Measurements from ENCODE around the gene ENOX1.
A peak's percentile ranks its signal among the peaks of the same experiment; 100 is the strongest.

Gene ENOX1

DNA sequence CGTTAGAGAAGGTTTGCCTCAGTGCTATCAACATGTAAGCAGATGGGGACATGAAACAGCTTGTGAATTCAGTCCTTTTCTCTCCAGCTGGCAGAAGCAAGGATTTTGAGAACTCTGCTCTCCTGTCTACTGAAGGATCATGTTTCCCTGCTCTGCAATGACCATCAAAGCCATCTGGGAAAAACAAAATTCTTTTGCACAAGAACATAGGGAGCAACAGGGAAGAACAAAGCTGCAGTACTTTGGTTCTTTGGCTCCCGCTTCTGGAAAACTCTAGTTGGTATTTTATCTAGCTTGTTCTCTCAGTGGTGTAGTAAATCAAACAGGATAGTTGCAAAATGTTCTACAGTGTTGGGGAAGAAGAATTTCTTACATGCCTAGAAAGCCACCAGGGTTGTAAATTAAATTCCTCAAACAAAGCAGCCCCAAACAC lies 270.4 kb downstream of the ENOX1 start:
- H3K4me3 ChIP-seq (ENCODE audit: extremely low read depth, insufficient read depth, low read length, poor library complexity, severe bottlenecking) = no peak overlapping the region
- WGBS, 2 experiments (ENCODE audit: insufficient coverage in 2 of 2) = 83 to 86% methylated on average over 2 of the region's 2 CpGs
- H3K27ac ChIP-seq (ENCODE audit: low read depth, low read length, severe bottlenecking) = peak overlapping the region; percentile 71
- H3K9me3 ChIP-seq (ENCODE audit: control insufficient read depth, low read length) = no peaks in the 10 kb centered on the region
- H3K36me3 ChIP-seq (ENCODE audit: control insufficient read depth, insufficient read depth, low read length) = no peaks in the 10 kb centered on the region
- H3K4me1 ChIP-seq (ENCODE audit: control insufficient read depth, insufficient read depth, low read length, poor library complexity, severe bottlenecking) = no peaks in the 10 kb centered on the region

DNA sequence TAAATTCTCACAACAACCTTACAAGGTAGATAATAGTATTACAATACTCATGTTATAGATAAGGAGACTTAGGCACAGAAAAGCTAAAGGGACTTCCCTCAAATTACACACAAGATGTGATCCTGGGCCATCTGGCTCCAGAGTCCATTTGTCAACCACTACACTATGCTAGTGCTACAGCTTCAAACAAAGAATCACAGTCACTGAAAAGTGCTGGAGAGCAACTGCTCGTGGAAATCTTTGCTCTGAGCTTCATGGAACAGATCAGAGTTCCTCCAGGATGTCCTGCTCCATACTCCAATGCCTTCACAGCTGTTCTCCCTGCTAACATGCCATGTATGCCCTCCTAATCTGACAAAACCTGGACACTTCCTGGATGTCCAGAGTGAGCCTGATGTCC lies 271.2 kb downstream of the ENOX1 start:
- Histone ChIP-seq H3K9me3 (ENCODE audit: control insufficient read depth, low read length) (no peaks in the 10 kb centered on the region), H3K4me1 (ENCODE audit: control insufficient read depth, insufficient read depth, low read length, poor library complexity, severe bottlenecking) (no peaks in the 10 kb centered on the region), H3K27ac (ENCODE audit: low read depth, low read length, severe bottlenecking) (no peak overlapping the region), H3K36me3 (ENCODE audit: control insufficient read depth, insufficient read depth, low read length) (no peaks in the 10 kb centered on the region), H3K4me3 (ENCODE audit: extremely low read depth, insufficient read depth, low read length, poor library complexity, severe bottlenecking) (no peak overlapping the region)
- 88% methylated on average over 1 of the region's 1 CpG for WGBS, 2 experiments (ENCODE audit: insufficient coverage in 2 of 2)

DNA sequence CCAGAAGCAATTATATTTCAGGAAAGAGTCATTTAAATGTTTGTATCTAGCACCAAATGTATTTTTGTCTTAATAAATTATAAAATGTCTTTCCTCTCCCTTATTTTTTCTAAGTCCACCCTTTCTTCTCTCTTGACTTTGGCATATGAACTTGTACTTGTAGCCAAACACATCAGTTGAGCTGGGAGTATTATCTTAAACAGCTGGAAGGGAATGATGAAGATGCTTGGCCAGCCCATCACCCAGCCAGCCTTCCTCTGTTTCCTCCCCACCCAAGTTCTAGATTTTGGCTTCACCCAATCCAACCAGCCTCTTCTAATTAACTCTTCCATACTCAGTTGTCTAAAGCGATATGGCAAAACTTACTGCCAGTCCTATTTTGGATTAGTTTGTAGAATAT lies 272.5 kb downstream of the ENOX1 start:
- Histone ChIP-seq H3K4me1 (ENCODE audit: control insufficient read depth, insufficient read depth, low read length, poor library complexity, severe bottlenecking) (no peaks in the 10 kb centered on the region), H3K4me3 (ENCODE audit: extremely low read depth, insufficient read depth, low read length, poor library complexity, severe bottlenecking) (no peak overlapping the region), H3K36me3 (ENCODE audit: control insufficient read depth, insufficient read depth, low read length) (no peaks in the 10 kb centered on the region), H3K9me3 (ENCODE audit: control insufficient read depth, low read length) (no peaks in the 10 kb centered on the region), H3K27ac (ENCODE audit: low read depth, low read length, severe bottlenecking) (no peak overlapping the region)
- no CpG with 5 or more reads among the region's 1 CpG for whole genome bisulfite sequencing, 2 experiments (ENCODE audit: insufficient coverage in 2 of 2)

DNA sequence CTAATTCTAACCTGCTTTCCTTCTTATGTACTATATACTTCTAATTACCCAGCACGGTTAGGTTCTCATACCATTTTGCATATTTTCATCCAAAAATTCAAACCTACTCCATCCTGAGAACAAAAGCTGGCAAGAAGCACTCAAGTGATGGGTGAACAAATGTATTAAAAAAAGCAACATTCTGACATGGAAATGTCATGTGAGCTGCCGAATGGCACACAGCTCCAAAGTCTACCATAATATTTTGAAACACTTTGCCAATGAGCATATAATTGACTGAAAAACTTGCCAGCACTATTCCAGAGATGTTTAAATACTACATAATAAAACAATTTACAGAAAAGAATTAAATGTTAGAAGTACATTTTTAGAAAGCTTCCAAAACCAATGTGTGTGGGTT lies 274.6 kb downstream of the ENOX1 start:
- Histone ChIP-seq H3K27ac (ENCODE audit: low read depth, low read length, severe bottlenecking) (no peak overlapping the region), H3K4me1 (ENCODE audit: control insufficient read depth, insufficient read depth, low read length, poor library complexity, severe bottlenecking) (no peaks in the 10 kb centered on the region), H3K4me3 (ENCODE audit: extremely low read depth, insufficient read depth, low read length, poor library complexity, severe bottlenecking) (no peak overlapping the region), H3K9me3 (ENCODE audit: control insufficient read depth, low read length) (no peaks in the 10 kb centered on the region), H3K36me3 (ENCODE audit: control insufficient read depth, insufficient read depth, low read length) (no peaks in the 10 kb centered on the region)
- no CpG with 5 or more reads among the region's 2 CpGs for WGBS, 2 experiments (ENCODE audit: insufficient coverage in 2 of 2)

DNA sequence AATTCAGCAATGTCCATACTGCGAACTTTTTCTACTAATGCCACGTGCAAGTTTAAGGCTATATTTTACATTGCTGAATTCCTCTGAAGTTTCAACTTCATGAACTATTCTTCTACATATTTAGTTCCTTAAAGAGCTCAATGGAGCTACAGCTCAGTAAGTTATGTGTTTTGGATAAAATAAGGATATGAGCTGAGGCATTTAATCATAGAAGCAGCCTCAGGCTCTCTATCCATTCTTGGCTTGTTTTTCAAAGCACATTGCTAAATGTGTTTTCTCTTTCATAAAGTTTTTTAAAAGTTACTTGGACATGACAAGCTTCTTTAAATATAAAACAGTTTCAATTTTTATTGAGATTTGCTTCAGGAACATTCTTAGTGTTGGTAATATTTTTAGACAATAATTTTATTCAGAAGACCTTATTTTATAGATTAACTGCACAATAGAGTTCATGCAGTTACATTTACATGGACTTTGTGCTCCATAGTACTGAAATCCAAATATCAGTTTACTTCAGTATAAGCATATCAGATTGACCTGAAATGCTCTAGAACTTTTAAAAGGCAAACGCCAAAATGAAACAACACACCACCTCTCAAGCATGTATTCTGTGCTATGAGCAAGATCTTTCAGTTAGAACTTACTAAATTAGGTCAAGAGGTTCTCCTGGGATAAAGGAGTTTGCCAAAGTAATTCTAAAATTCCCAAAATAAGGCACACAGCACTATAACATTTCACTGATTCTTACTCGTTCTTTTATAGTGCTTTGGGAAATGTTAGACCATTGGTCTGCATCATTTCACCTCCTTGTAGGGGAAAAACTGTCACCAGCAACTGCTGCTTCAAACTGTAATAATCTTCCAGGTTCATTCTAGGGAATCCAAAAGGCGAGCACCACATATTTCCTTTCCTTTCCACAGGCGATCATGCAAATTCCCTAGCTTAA lies 275.5 kb downstream of the ENOX1 start:
- Histone ChIP-seq H3K4me1 (ENCODE audit: control insufficient read depth, insufficient read depth, low read length, poor library complexity, severe bottlenecking) (no peaks in the 10 kb centered on the region), H3K9me3 (ENCODE audit: control insufficient read depth, low read length) (no peaks in the 10 kb centered on the region), H3K36me3 (ENCODE audit: control insufficient read depth, insufficient read depth, low read length) (no peaks in the 10 kb centered on the region), H3K4me3 (ENCODE audit: extremely low read depth, insufficient read depth, low read length, poor library complexity, severe bottlenecking) (no peak overlapping the region), H3K27ac (ENCODE audit: low read depth, low read length, severe bottlenecking) (no peak overlapping the region)
- 92 to 100% methylated on average over 2 to 3 of the region's 6 CpGs for WGBS, 2 experiments (ENCODE audit: insufficient coverage in 2 of 2)

DNA sequence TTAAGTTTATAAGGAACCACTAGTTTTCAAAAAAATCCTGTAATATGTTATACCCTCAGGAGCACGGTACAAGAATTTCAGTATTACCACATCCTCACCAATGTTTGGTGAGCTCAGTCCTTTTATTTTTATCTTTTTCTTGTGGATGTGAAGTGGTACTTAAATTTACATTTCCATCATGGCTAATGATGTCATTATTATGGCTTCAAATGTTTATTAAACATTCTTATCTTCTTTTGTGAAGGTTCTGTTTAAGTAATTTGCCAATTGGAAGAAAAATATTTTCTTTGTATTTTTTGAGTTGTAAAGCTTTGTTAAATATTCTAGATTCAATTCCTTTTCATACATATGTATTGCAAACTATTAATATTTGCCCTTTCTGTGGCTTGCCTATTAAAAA lies 291.0 kb downstream of the ENOX1 start:
- no peak overlapping the region for H3K4me3 ChIP-seq (ENCODE audit: extremely low read depth, insufficient read depth, low read length, poor library complexity, severe bottlenecking)
- no peaks in the 10 kb centered on the region for H3K36me3 ChIP-seq (ENCODE audit: control insufficient read depth, insufficient read depth, low read length)
- H3K9me3 ChIP-seq (ENCODE audit: control insufficient read depth, low read length) = no peaks in the 10 kb centered on the region
- 80% methylated on average over 1 of the region's 1 CpG; no CpG with 5 or more reads in 1 of the 2 experiments for WGBS, 2 experiments (ENCODE audit: insufficient coverage in 2 of 2)
- H3K27ac ChIP-seq (ENCODE audit: low read depth, low read length, severe bottlenecking) = no peak overlapping the region
- H3K4me1 ChIP-seq (ENCODE audit: control insufficient read depth, insufficient read depth, low read length, poor library complexity, severe bottlenecking) = no peaks in the 10 kb centered on the region

DNA sequence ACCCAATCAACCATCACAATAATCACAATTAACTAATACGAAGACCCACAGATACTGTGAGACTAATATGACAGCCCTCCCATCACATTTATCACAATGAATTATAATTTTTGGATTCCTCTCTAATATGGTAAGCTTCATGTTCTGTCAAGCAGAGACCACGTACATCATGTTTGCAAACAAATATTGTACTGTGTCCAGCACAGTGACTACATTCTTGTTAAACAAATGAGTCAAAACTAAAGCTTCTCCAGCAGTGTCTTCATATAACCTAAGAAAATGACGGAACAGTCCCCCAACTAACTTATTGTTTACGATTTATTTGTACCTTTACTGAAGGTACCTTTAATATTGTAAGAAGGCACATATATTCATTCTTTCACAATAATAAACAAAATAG lies 292.6 kb downstream of the ENOX1 start:
- Histone ChIP-seq H3K4me1 (ENCODE audit: control insufficient read depth, insufficient read depth, low read length, poor library complexity, severe bottlenecking) (no peaks in the 10 kb centered on the region), H3K36me3 (ENCODE audit: control insufficient read depth, insufficient read depth, low read length) (no peaks in the 10 kb centered on the region), H3K4me3 (ENCODE audit: extremely low read depth, insufficient read depth, low read length, poor library complexity, severe bottlenecking) (no peak overlapping the region), H3K9me3 (ENCODE audit: control insufficient read depth, low read length) (no peaks in the 10 kb centered on the region), H3K27ac (ENCODE audit: low read depth, low read length, severe bottlenecking) (no peak overlapping the region)
- 76 to 86% methylated on average over 1 to 2 of the region's 4 CpGs for WGBS, 2 experiments (ENCODE audit: insufficient coverage in 2 of 2)

DNA sequence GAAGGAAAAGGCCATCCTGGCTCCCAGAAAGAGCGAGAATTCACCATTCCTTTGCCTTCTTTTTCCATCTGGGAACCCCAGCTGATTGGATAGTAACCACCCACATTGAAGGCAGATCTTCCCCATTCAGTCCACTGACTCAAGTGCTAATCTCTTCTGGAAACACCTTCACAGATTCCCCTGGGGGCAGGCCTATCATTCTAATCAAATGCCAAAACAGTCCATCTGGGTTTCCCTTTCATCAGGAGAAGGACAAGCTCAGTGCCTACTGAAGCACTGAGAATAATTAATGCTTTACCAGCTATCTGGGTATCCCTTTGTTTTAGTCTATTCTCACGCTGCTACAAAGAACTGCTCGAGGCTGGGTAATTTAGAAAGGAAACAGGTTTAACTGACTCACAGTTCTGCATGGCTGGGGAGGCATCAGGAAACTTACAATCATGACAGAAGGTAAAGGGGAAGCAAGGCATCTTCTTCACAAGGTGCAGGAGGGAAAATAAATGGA lies 293.2 kb downstream of the ENOX1 start:
- H3K4me3 ChIP-seq (ENCODE audit: extremely low read depth, insufficient read depth, low read length, poor library complexity, severe bottlenecking) = no peak overlapping the region
- H3K27ac ChIP-seq (ENCODE audit: low read depth, low read length, severe bottlenecking) = no peak overlapping the region
- H3K9me3 ChIP-seq (ENCODE audit: control insufficient read depth, low read length) = no peaks in the 10 kb centered on the region
- WGBS, 2 experiments (ENCODE audit: insufficient coverage in 2 of 2) = 85 to 91% methylated on average over 3 of the region's 3 CpGs
- H3K36me3 ChIP-seq (ENCODE audit: control insufficient read depth, insufficient read depth, low read length) = no peaks in the 10 kb centered on the region
- H3K4me1 ChIP-seq (ENCODE audit: control insufficient read depth, insufficient read depth, low read length, poor library complexity, severe bottlenecking) = no peaks in the 10 kb centered on the region

DNA sequence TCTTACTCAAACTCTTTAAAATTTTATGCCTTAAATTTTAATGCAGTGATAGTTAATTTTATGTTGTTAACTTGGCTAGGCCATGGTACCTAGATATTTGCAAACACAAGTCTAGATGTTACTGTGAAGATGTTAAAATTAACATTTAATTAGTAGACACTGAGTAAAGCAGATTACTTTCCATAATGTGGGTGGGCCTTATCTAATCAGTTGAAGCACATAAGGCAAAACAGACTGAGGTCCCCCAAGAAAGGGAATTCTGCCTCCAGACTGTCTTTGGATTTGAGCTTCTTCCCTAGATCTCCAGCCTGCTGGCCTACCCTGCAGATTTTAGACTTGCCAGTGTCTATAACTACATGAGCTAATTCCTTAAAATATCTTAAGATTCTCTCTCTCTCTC lies 294.0 kb downstream of the ENOX1 start:
- Histone ChIP-seq H3K4me1 (ENCODE audit: control insufficient read depth, insufficient read depth, low read length, poor library complexity, severe bottlenecking) (no peaks in the 10 kb centered on the region), H3K4me3 (ENCODE audit: extremely low read depth, insufficient read depth, low read length, poor library complexity, severe bottlenecking) (no peak overlapping the region), H3K36me3 (ENCODE audit: control insufficient read depth, insufficient read depth, low read length) (no peaks in the 10 kb centered on the region), H3K27ac (ENCODE audit: low read depth, low read length, severe bottlenecking) (no peak overlapping the region), H3K9me3 (ENCODE audit: control insufficient read depth, low read length) (no peaks in the 10 kb centered on the region)

DNA sequence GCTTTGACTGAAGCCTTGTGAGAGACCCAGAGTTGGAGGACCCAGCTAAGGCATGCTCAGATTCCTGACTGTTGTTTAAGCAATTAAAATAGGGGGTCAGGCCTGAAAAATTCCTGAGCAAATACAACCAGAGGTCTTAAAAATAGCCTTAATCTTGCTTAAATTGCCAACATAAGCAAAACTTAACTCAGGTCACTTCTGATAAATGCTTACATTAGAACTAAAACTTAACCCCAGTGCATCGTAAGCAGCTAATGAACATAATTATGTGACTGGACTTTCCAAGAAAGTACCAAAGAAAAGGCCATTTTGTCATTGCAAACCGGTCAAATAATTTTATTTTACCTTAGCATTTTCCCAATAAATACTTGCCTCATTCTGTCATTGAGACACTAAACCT lies 294.5 kb downstream of the ENOX1 start:
- Histone ChIP-seq H3K9me3 (ENCODE audit: control insufficient read depth, low read length) (no peaks in the 10 kb centered on the region), H3K27ac (ENCODE audit: low read depth, low read length, severe bottlenecking) (no peak overlapping the region), H3K36me3 (ENCODE audit: control insufficient read depth, insufficient read depth, low read length) (no peaks in the 10 kb centered on the region), H3K4me1 (ENCODE audit: control insufficient read depth, insufficient read depth, low read length, poor library complexity, severe bottlenecking) (no peaks in the 10 kb centered on the region), H3K4me3 (ENCODE audit: extremely low read depth, insufficient read depth, low read length, poor library complexity, severe bottlenecking) (no peak overlapping the region)
- 94 to 100% methylated on average over 2 of the region's 2 CpGs for WGBS, 2 experiments (ENCODE audit: insufficient coverage in 2 of 2)

DNA sequence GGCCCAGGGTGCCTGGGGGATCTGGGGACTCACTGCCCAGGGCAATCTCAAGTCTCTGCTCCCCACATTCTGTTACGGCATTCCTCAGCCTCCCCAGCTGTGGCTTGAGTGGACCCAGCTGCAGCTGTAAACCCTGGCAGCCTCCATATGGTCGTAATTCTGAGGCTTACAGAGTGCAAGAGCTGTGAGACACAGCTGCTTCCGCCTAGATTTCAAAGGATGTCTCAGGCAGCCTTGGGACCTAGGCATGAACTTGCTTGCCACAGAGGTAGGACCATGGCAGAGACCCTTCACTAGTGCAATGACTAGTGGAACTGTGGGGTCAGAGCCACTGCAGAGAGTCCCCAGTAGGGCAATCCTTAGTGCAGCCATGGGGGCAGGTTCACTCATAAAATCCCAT lies 297.5 kb downstream of the ENOX1 start:
- WGBS, 2 experiments (ENCODE audit: insufficient coverage in 2 of 2) = 85 to 100% methylated on average over 2 to 3 of the region's 3 CpGs
- Histone ChIP-seq H3K9me3 (ENCODE audit: control insufficient read depth, low read length) (no peaks in the 10 kb centered on the region), H3K27ac (ENCODE audit: low read depth, low read length, severe bottlenecking) (no peak overlapping the region), H3K4me1 (ENCODE audit: control insufficient read depth, insufficient read depth, low read length, poor library complexity, severe bottlenecking) (no peaks in the 10 kb centered on the region), H3K36me3 (ENCODE audit: control insufficient read depth, insufficient read depth, low read length) (no peaks in the 10 kb centered on the region), H3K4me3 (ENCODE audit: extremely low read depth, insufficient read depth, low read length, poor library complexity, severe bottlenecking) (no peak overlapping the region)

Data from mesodermal cell (in vitro differentiated cells).